ENCODE measurements around the gene ZNF669. TPM values are rescaled to one million over a fixed set of nuclear protein-coding genes. Genes with fewer than 3 reads are reported as not detected.

The ZNF669 gene
- total and polyA plus RNA-seq, 4 donors, result 11.8 to 12.8 (median 12.1) TPM

GRCh38 chr1:247100676-247101279 is 3.4 kb downstream of the ZNF669 start:
- DNase-seq (ENCODE audit: low read depth in 4 of 6, low spot score in 6 of 6), result no peak
- WGBS (ENCODE audit: insufficient coverage), result no CpG with 5 or more reads among the region's 9 CpGs
- H3K27ac ChIP-seq (ENCODE audit: low read depth, low read length), result no peak overlapping the region
- H3K27me3 ChIP-seq (ENCODE audit: control insufficient read depth, insufficient read depth, low read length), result no peaks in the 10 kb centered on the region
- no peak overlapping the region for H3K4me3 ChIP-seq (ENCODE audit: low read depth, low read length)
- no peaks in the 10 kb centered on the region for H3K9me3 ChIP-seq (ENCODE audit: control insufficient read depth, insufficient read depth, low read length)
- H3K36me3 ChIP-seq (ENCODE audit: control insufficient read depth, insufficient read depth, low read length), result peaks cover 23% of the 10 kb centered on the region
- peaks cover 9% of the 10 kb centered on the region for H3K4me1 ChIP-seq (ENCODE audit: control insufficient read depth, insufficient read depth, low read length)

- H3K36me3 ChIP-seq (ENCODE audit: control insufficient read depth, insufficient read depth, low read length), result peaks cover 23% of the 10 kb centered on the region
- H3K4me3 ChIP-seq (ENCODE audit: low read depth, low read length), result no peak overlapping the region
These were observed 7.2 kb downstream of the ZNF669 start for GRCh38 chr1:247096958-247097357.

DNA sequence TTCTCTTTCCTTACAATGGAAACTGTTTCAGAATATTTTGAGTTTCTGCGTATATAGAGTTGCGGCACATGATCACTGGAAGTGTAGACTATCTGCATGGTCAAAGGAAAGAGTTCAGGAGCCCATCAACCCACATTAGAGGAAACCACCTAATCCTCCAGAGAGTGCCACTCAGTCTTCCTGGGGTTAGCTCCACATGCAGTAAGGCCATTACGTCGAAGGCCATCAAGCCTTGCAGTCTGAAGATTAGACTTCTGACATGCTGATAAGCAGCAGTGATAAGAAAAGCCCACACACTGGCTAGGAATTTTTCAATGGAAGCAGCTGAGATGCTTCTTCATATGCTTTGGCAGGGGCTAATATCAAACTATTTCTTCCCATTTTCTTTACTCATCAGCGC is 7.6 kb downstream of the ZNF669 start:
- H3K4me1 ChIP-seq (ENCODE audit: control insufficient read depth, insufficient read depth, low read length), result no peaks in the 10 kb centered on the region
- H3K27ac ChIP-seq (ENCODE audit: low read depth, low read length), result no peak overlapping the region
- 89% methylated on average over 5 of the region's 5 CpGs for WGBS (ENCODE audit: insufficient coverage)
- H3K36me3 ChIP-seq (ENCODE audit: control insufficient read depth, insufficient read depth, low read length), result peaks cover 23% of the 10 kb centered on the region
- no peaks in the 10 kb centered on the region for H3K9me3 ChIP-seq (ENCODE audit: control insufficient read depth, insufficient read depth, low read length)
- no peak for DNase-seq (ENCODE audit: low read depth in 4 of 6, low spot score in 6 of 6)
- no peaks in the 10 kb centered on the region for H3K27me3 ChIP-seq (ENCODE audit: control insufficient read depth, insufficient read depth, low read length)
- H3K4me3 ChIP-seq (ENCODE audit: low read depth, low read length), result no peak overlapping the region

More at GRCh38 chr1:247096958-247097357, 7.2 kb downstream of the ZNF669 start:
- 83% methylated on average over 2 of the region's 5 CpGs for WGBS (ENCODE audit: insufficient coverage)
- Histone ChIP-seq H3K9me3 (ENCODE audit: control insufficient read depth, insufficient read depth, low read length) (no peaks in the 10 kb centered on the region), H3K4me1 (ENCODE audit: control insufficient read depth, insufficient read depth, low read length) (no peaks in the 10 kb centered on the region), H3K27me3 (ENCODE audit: control insufficient read depth, insufficient read depth, low read length) (no peaks in the 10 kb centered on the region), H3K27ac (ENCODE audit: low read depth, low read length) (no peak overlapping the region)
- no peak for DNase-seq (ENCODE audit: low read depth in 4 of 6, low spot score in 6 of 6)

GRCh38 chr1:247096112-247096511 is 8.0 kb downstream of the ZNF669 start:
- Histone ChIP-seq H3K4me1 (ENCODE audit: control insufficient read depth, insufficient read depth, low read length) (no peaks in the 10 kb centered on the region), H3K9me3 (ENCODE audit: control insufficient read depth, insufficient read depth, low read length) (no peaks in the 10 kb centered on the region), H3K27me3 (ENCODE audit: control insufficient read depth, insufficient read depth, low read length) (no peaks in the 10 kb centered on the region), H3K36me3 (ENCODE audit: control insufficient read depth, insufficient read depth, low read length) (peaks cover 23% of the 10 kb centered on the region), H3K27ac (ENCODE audit: low read depth, low read length) (no peak overlapping the region), H3K4me3 (ENCODE audit: low read depth, low read length) (no peak overlapping the region)
- DNase-seq (ENCODE audit: low read depth in 4 of 6, low spot score in 6 of 6), result no peak
- WGBS (ENCODE audit: insufficient coverage), result 93% methylated on average over 3 of the region's 3 CpGs

GRCh38 chr1:247090455-247090854 is 13.7 kb downstream of the ZNF669 start:
- H3K27me3 ChIP-seq (ENCODE audit: control insufficient read depth, insufficient read depth, low read length), result no peaks in the 10 kb centered on the region
- H3K4me1 ChIP-seq (ENCODE audit: control insufficient read depth, insufficient read depth, low read length), result no peaks in the 10 kb centered on the region
- no peak overlapping the region for H3K4me3 ChIP-seq (ENCODE audit: low read depth, low read length)
- H3K9me3 ChIP-seq (ENCODE audit: control insufficient read depth, insufficient read depth, low read length), result no peaks in the 10 kb centered on the region
- H3K27ac ChIP-seq (ENCODE audit: low read depth, low read length), result no peak overlapping the region
- no peak for DNase-seq (ENCODE audit: low read depth in 4 of 6, low spot score in 6 of 6)
- 90% methylated on average over 14 of the region's 14 CpGs for WGBS (ENCODE audit: insufficient coverage)
- no peaks in the 10 kb centered on the region for H3K36me3 ChIP-seq (ENCODE audit: control insufficient read depth, insufficient read depth, low read length)

DNA sequence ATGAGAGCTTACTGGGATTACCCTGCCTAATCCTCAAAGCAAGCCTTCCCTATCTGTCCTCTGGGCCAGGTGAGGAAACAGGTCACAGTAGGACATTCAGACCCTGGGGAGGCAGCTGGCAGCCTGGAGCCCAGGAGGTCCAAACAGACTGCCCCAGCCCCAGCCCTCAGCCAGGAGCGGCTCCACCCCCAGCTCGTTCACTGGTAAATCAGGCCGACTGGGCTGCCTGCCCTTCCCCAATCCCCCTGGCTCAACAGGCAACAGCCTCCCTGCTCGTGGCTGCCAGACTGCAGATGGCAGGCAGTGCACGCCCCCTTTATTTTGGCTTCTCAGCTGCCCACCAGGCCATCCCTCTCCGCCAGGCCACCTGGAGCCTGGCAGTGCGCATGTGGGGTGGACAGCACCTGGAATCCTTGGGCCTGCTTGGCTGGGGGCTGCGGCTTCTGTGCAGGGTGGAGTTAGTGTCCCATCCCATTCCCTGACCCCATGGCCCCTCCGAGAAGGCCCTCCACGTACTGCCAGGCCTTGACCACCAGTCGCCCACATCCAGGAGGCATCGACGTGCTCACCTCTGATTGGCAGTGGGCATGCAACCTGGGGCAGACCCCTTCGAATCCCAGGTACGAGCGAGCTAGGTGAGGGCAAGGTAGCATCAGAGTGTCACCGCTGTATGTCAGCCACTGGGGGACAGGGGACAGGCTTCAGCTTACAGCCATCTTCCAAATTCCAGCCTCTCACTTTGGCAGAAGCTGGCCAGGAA is 14.4 kb downstream of the ZNF669 start:
- Histone ChIP-seq H3K4me1 (ENCODE audit: control insufficient read depth, insufficient read depth, low read length) (no peaks in the 10 kb centered on the region), H3K4me3 (ENCODE audit: low read depth, low read length) (no peak overlapping the region), H3K27ac (ENCODE audit: low read depth, low read length) (no peak overlapping the region), H3K36me3 (ENCODE audit: control insufficient read depth, insufficient read depth, low read length) (no peaks in the 10 kb centered on the region), H3K27me3 (ENCODE audit: control insufficient read depth, insufficient read depth, low read length) (no peaks in the 10 kb centered on the region), H3K9me3 (ENCODE audit: control insufficient read depth, insufficient read depth, low read length) (no peaks in the 10 kb centered on the region)
- 68% methylated on average over 17 of the region's 17 CpGs for WGBS (ENCODE audit: insufficient coverage)
- no peak for DNase-seq (ENCODE audit: low read depth in 4 of 6, low spot score in 6 of 6)

- Histone ChIP-seq H3K27ac (ENCODE audit: low read depth, low read length) (no peak overlapping the region), H3K4me1 (ENCODE audit: control insufficient read depth, insufficient read depth, low read length) (no peaks in the 10 kb centered on the region), H3K4me3 (ENCODE audit: low read depth, low read length) (no peak overlapping the region), H3K36me3 (ENCODE audit: control insufficient read depth, insufficient read depth, low read length) (no peaks in the 10 kb centered on the region), H3K9me3 (ENCODE audit: control insufficient read depth, insufficient read depth, low read length) (no peaks in the 10 kb centered on the region), H3K27me3 (ENCODE audit: control insufficient read depth, insufficient read depth, low read length) (no peaks in the 10 kb centered on the region)
- WGBS (ENCODE audit: insufficient coverage), result 86% methylated on average over 4 of the region's 4 CpGs
- DNase-seq (ENCODE audit: low read depth in 4 of 6, low spot score in 6 of 6), result no peak
These were observed 15.2 kb downstream of the ZNF669 start for GRCh38 chr1:247088967-247089366.

- Histone ChIP-seq H3K4me1 (ENCODE audit: control insufficient read depth, insufficient read depth, low read length) (no peaks in the 10 kb centered on the region), H3K4me3 (ENCODE audit: low read depth, low read length) (no peak overlapping the region), H3K27ac (ENCODE audit: low read depth, low read length) (no peak overlapping the region), H3K36me3 (ENCODE audit: control insufficient read depth, insufficient read depth, low read length) (no peaks in the 10 kb centered on the region), H3K27me3 (ENCODE audit: control insufficient read depth, insufficient read depth, low read length) (no peaks in the 10 kb centered on the region), H3K9me3 (ENCODE audit: control insufficient read depth, insufficient read depth, low read length) (no peaks in the 10 kb centered on the region)
- DNase-seq (ENCODE audit: low read depth in 4 of 6, low spot score in 6 of 6), result no peak
- 73% methylated on average over 1 of the region's 1 CpG for WGBS (ENCODE audit: insufficient coverage)
These were observed 16.9 kb downstream of the ZNF669 start for GRCh38 chr1:247087256-247087655.

DNA sequence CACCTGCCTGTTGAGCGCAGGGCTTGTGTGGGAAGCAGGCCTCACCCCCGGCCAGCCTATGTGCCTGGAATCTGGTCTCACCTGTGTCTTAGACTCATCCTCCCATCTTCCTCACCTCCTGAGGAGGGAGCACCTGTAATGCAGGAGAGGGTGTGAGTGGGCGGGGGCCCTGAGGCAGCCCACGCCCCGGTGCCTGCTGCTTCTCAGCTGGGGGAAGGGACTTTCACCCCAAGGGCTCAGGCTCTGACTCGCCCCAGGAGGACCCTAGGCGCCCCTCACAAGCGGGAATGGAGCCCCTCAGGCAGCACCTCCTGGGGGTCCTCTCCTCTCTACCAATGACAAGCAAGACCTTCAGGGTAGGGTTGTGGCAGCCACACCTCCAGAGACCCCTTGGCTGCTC is 18.8 kb downstream of the ZNF669 start:
- H3K9me3 ChIP-seq (ENCODE audit: control insufficient read depth, insufficient read depth, low read length), result no peaks in the 10 kb centered on the region
- H3K27me3 ChIP-seq (ENCODE audit: control insufficient read depth, insufficient read depth, low read length), result no peaks in the 10 kb centered on the region
- WGBS (ENCODE audit: insufficient coverage), result 89% methylated on average over 4 of the region's 8 CpGs

GRCh38 chr1:247084771-247085170 is 19.4 kb downstream of the ZNF669 start:
- H3K36me3 ChIP-seq (ENCODE audit: control insufficient read depth, insufficient read depth, low read length), result no peaks in the 10 kb centered on the region
- no peak overlapping the region for H3K27ac ChIP-seq (ENCODE audit: low read depth, low read length)
- no peak overlapping the region for H3K4me3 ChIP-seq (ENCODE audit: low read depth, low read length)
- no peaks in the 10 kb centered on the region for H3K9me3 ChIP-seq (ENCODE audit: control insufficient read depth, insufficient read depth, low read length)
- no peak for DNase-seq (ENCODE audit: low read depth in 4 of 6, low spot score in 6 of 6)
- H3K27me3 ChIP-seq (ENCODE audit: control insufficient read depth, insufficient read depth, low read length), result no peaks in the 10 kb centered on the region
- WGBS (ENCODE audit: insufficient coverage), result 99% methylated on average over 7 of the region's 8 CpGs
- H3K4me1 ChIP-seq (ENCODE audit: control insufficient read depth, insufficient read depth, low read length), result no peaks in the 10 kb centered on the region

More for the DNA sequence above, 18.8 kb downstream of the ZNF669 start:
- Histone ChIP-seq H3K4me3 (ENCODE audit: low read depth, low read length) (no peak overlapping the region), H3K27ac (ENCODE audit: low read depth, low read length) (no peak overlapping the region), H3K36me3 (ENCODE audit: control insufficient read depth, insufficient read depth, low read length) (no peaks in the 10 kb centered on the region), H3K4me1 (ENCODE audit: control insufficient read depth, insufficient read depth, low read length) (no peaks in the 10 kb centered on the region)
- no peak for DNase-seq (ENCODE audit: low read depth in 4 of 6, low spot score in 6 of 6)
